Calu3 (cell line): ENCODE data around the gene TMEM237. TPM values are rescaled to one million over a fixed set of nuclear protein-coding genes. Genes with fewer than 3 reads are reported as not detected.
"Not testable (repeated sequence)": the region's sequence is repeated elsewhere in the genome, so short reads cannot be mapped to it uniquely, and the experiment has no call there.

Experiments used
- BruUV-seq: library from RNA; stranded (reverse); fragments of 400-500 nt; replicated peaks from 2 replicates; lab custom pipeline; 2021; lab: Mats Ljungman, UMichigan
- CTCF ChIA-PET: fragments of 300-600 bp; sonication (Branson Sonifier 250); formaldehyde crosslinking; loops from one replicate; lab custom pipeline; 2022; ENCODE audit warnings: antibody characterized with exemption; lab: Charles Lee
- DNase-seq: peaks from one replicate; pipeline ENCODE4 v3.0.0; 2022
- H3K27ac Mint-ChIP-seq: one replicate; pipeline ENCODE4 v1.8.0; 2022; ENCODE audit warnings: mixed read lengths; ENCODE audit not compliant: unreplicated experiment
- H3K27me3 Mint-ChIP-seq: one replicate; pipeline ENCODE4 v1.8.0; 2022; ENCODE audit warnings: mixed read lengths; ENCODE audit not compliant: unreplicated experiment
- H3K36me3 Mint-ChIP-seq: one replicate; pipeline ENCODE4 v1.8.0; 2022; ENCODE audit warnings: mild to moderate bottlenecking, moderate library complexity, mixed read lengths; ENCODE audit not compliant: insufficient read depth, unreplicated experiment
- H3K4me1 Mint-ChIP-seq: one replicate; pipeline ENCODE4 v1.8.0; 2022; ENCODE audit warnings: mild to moderate bottlenecking, low read depth, mixed read lengths; ENCODE audit not compliant: unreplicated experiment
- H3K4me3 Mint-ChIP-seq: one replicate; pipeline ENCODE4 v1.8.0; 2022; ENCODE audit warnings: mild to moderate bottlenecking, low read depth, moderate library complexity, mixed read lengths; ENCODE audit not compliant: unreplicated experiment
- H3K9me3 Mint-ChIP-seq: one replicate; pipeline ENCODE4 v1.8.0; 2022; ENCODE audit warnings: low read depth, mixed read lengths; ENCODE audit not compliant: unreplicated experiment
- CTCF ChIP-seq: fragments of 200-600 bp; IDR thresholded peaks from one replicate; pipeline ENCODE4 v1.8.0; 2022; ENCODE audit warnings: antibody characterized with exemption; ENCODE audit not compliant: unreplicated experiment
- intact Hi-C: fragments of 100-400 bp; cut with micrococcal nuclease; formaldehyde crosslinking; loops from one replicate; pipeline ENCODE4 v1.10.0; 2022; ENCODE audit not compliant: unreplicated experiment
- total RNA-seq: library from RNA; stranded (reverse); gene quantifications from 2 replicates; pipeline ENCODE4 v1.2.3, GENCODE V29; 2022

Gene TMEM237
- total RNA-seq, 1 experiment from 2014 or later, result 27.1 TPM

DNA sequence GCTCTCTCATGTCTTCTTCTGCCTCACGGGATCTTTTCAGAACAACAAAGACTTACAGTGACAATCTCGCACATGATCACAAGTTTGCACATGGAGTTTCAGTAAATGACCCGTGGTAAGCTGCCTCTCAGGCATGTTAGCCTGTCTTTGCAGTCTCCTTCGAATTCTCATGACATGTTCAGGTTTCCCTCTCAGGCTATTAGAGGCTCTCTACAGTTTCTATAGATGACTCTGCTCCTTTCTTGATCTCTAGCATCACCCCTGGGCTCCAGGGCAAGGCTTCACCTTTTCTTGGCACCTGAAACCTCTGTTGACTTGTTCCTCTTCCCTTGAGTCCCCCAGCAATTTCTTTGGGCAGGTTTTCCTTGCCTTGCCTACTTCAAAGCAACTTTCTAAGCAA lies 32.2 kb upstream of the TMEM237 start:
- DNase-seq, result no peak
- no peaks in the 10 kb centered on the region for H3K27me3 Mint-ChIP-seq
- no TSS peak for BruUV-seq
- CTCF ChIA-PET, result no interaction called here
- no peaks in the 10 kb centered on the region for H3K4me1 Mint-ChIP-seq
- no peaks in the 10 kb centered on the region for H3K9me3 Mint-ChIP-seq
- intact Hi-C loops, result no loop called here
- no peaks in the 10 kb centered on the region for H3K36me3 Mint-ChIP-seq
- no peak for TF ChIP-seq CTCF
- no peak overlapping the region for H3K4me3 Mint-ChIP-seq
- no peak overlapping the region for H3K27ac Mint-ChIP-seq

DNA sequence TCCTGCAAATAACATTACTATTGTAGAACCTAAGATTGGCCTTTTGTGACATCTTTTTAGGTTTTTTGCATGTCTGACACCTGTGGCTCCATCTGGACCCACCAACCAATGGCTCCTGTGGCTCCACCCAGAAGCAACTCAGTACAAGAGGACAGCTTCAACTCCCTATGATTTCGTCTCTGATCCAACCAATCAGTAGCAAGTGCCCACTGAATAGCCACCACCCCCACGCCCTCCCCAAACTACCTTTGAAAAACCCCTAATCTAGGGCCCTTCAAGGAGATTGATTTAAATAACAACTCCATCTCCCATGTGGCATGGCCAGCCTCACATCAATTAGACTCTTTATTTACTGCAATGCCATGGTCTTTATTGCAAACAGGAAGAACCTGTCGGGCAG lies 31.5 kb upstream of the TMEM237 start:
- intact Hi-C loops, result no loop called here
- H3K27ac Mint-ChIP-seq, result no peak overlapping the region
- CTCF ChIA-PET, result no interaction called here

GRCh38 chr2:201674298-201674697 lies 31.0 kb upstream of the TMEM237 start:
- H3K27ac Mint-ChIP-seq, result no peak overlapping the region
- BruUV-seq, result no TSS peak
- H3K36me3 Mint-ChIP-seq, result no peaks in the 10 kb centered on the region
- CTCF ChIA-PET, result no interaction called here
- no peaks in the 10 kb centered on the region for H3K4me1 Mint-ChIP-seq
- TF ChIP-seq CTCF, result no peak
- no peaks in the 10 kb centered on the region for H3K9me3 Mint-ChIP-seq
- no peak overlapping the region for H3K4me3 Mint-ChIP-seq
- intact Hi-C loops, result no loop called here
- DNase-seq, result no peak
- no peaks in the 10 kb centered on the region for H3K27me3 Mint-ChIP-seq

More for the DNA sequence above, 31.5 kb upstream of the TMEM237 start:
- Mint-ChIP-seq H3K9me3 (no peaks in the 10 kb centered on the region), H3K36me3 (no peaks in the 10 kb centered on the region), H3K4me1 (no peaks in the 10 kb centered on the region), H3K27me3 (no peaks in the 10 kb centered on the region), H3K4me3 (no peak overlapping the region)
- no peak for TF ChIP-seq CTCF
- no peak for DNase-seq
- no TSS peak for BruUV-seq

GRCh38 chr2:201673546-201673945 lies 30.2 kb upstream of the TMEM237 start:
- no TSS peak for BruUV-seq
- no peaks in the 10 kb centered on the region for H3K4me1 Mint-ChIP-seq
- H3K36me3 Mint-ChIP-seq, result no peaks in the 10 kb centered on the region
- intact Hi-C loops, result no loop called here
- H3K27me3 Mint-ChIP-seq, result no peaks in the 10 kb centered on the region
- no peak for TF ChIP-seq CTCF
- no peak overlapping the region for H3K4me3 Mint-ChIP-seq
- no peak overlapping the region for H3K27ac Mint-ChIP-seq
- H3K9me3 Mint-ChIP-seq, result no peaks in the 10 kb centered on the region
- CTCF ChIA-PET, result no interaction called here
- no peak for DNase-seq

- H3K9me3 Mint-ChIP-seq, DNase-seq, BruUV-seq, H3K36me3 Mint-ChIP-seq, H3K27me3 Mint-ChIP-seq, CTCF ChIA-PET, intact Hi-C loops, H3K4me3 Mint-ChIP-seq, H3K27ac Mint-ChIP-seq, H3K4me1 Mint-ChIP-seq: not testable (repeated sequence)
Measured at GRCh38 chr2:201671205-201671604, 27.9 kb upstream of the TMEM237 start.
